ENCODE data around the gene SCNM1. TPM values are rescaled to one million over a fixed set of nuclear protein-coding genes. Genes with fewer than 3 reads are reported as not detected.
A peak's percentile ranks its signal among the peaks of the same experiment; 100 is the strongest.

Gene SCNM1
- total and polyA plus RNA-seq, 4 donors: 30.0 to 73.8 (median 41.0) TPM

DNA sequence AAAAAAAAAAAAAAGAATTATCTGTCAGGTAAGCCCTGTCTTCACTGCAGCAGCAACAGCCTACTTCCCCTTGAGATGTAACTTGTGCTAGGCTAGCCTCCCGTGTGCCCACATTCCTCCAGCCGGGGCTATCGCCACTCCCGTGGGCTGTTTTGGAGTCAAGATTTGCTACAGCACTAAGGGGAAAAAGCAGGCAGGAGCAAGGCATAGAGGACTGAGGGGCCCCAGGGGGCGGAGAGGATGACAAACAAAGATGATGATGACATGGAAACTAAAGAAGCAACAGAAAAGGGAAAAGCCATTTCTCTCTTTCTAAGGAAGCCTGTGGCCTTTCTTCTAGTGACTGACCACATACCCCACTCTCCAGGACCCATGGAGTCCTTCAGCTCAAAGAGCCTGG, 7.6 kb upstream of the SCNM1 start:
- no peak overlapping the region for H3K4me3 ChIP-seq
- peaks cover 10 to 32% (median 24%) of the 10 kb centered on the region in 4 donors for H3K36me3 ChIP-seq (ENCODE audit: control insufficient read depth in 4 of 4, insufficient read depth in 4 of 4, low read length in 4 of 4)
- TF ChIP-seq, protein P1, sequence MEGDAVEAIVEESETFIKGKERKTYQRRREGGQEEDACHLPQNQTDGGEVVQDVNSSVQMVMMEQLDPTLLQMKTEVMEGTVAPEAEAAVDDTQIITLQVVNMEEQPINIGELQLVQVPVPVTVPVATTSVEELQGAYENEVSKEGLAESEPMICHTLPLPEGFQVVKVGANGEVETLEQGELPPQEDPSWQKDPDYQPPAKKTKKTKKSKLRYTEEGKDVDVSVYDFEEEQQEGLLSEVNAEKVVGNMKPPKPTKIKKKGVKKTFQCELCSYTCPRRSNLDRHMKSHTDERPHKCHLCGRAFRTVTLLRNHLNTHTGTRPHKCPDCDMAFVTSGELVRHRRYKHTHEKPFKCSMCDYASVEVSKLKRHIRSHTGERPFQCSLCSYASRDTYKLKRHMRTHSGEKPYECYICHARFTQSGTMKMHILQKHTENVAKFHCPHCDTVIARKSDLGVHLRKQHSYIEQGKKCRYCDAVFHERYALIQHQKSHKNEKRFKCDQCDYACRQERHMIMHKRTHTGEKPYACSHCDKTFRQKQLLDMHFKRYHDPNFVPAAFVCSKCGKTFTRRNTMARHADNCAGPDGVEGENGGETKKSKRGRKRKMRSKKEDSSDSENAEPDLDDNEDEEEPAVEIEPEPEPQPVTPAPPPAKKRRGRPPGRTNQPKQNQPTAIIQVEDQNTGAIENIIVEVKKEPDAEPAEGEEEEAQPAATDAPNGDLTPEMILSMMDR (IDR thresholded peaks at IDR 0.05; ENCODE audit: control extremely low read depth, extremely low read depth): no peak
- DNase-seq: no peak
- H3K9ac ChIP-seq (ENCODE audit: insufficient read depth in 1 of 2, low read length in 2 of 2): no peak overlapping the region
- H3K27me3 ChIP-seq (ENCODE audit: control insufficient read depth in 3 of 3, insufficient read depth in 3 of 3, low read length in 2 of 3): no peaks in the 10 kb centered on the region
- WGBS, 2 donors: 18 to 67% methylated on average over 5 of the region's 5 CpGs
- H3K9me3 ChIP-seq (ENCODE audit: control insufficient read depth in 4 of 4, insufficient read depth in 3 of 4, low read length in 3 of 4): no peaks in the 10 kb centered on the region
- H3K4me1 ChIP-seq (ENCODE audit: control insufficient read depth in 5 of 5, insufficient read depth in 5 of 5, low read length in 5 of 5): peaks cover 0 to 2% (median 0%) of the 10 kb centered on the region in 5 donors
- peak overlapping the region in 1 of 2 donors; percentile 17 for H3K27ac ChIP-seq (ENCODE audit: low read depth in 1 of 2, low read length in 1 of 2)
- ATAC-seq (ENCODE audit: insufficient read depth, low FRiP score): no peak

DNA sequence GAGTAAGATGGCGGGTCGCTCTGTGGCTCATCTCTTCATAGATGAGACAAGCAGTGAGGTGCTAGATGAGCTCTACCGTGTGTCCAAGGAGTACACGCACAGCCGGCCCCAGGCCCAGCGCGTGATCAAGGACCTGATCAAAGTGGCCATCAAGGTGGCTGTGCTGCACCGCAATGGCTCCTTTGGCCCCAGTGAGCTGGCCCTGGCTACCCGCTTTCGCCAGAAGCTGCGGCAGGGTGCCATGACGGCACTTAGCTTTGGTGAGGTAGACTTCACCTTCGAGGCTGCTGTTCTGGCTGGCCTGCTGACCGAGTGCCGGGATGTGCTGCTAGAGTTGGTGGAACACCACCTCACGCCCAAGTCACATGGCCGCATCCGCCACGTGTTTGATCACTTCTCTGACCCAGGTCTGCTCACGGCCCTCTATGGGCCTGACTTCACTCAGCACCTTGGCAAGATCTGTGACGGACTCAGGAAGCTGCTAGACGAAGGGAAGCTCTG, 7.1 kb upstream of the SCNM1 start:
- H3K4me3 ChIP-seq: no peak overlapping the region
- no peak overlapping the region for H3K9ac ChIP-seq (ENCODE audit: insufficient read depth in 1 of 2, low read length in 2 of 2)
- TF ChIP-seq, protein P1 (IDR thresholded peaks at IDR 0.05; ENCODE audit: control extremely low read depth, extremely low read depth): no peak
- H3K27me3 ChIP-seq (ENCODE audit: control insufficient read depth in 3 of 3, insufficient read depth in 3 of 3, low read length in 2 of 3): no peaks in the 10 kb centered on the region
- 85 to 86% methylated on average over 22 of the region's 22 CpGs for WGBS, 2 donors
- peaks cover 0 to 2% (median 0%) of the 10 kb centered on the region in 5 donors for H3K4me1 ChIP-seq (ENCODE audit: control insufficient read depth in 5 of 5, insufficient read depth in 5 of 5, low read length in 5 of 5)
- ATAC-seq (ENCODE audit: insufficient read depth, low FRiP score) (no peak), DNase-seq (no peak)
- peaks cover 10 to 32% (median 24%) of the 10 kb centered on the region in 4 donors for H3K36me3 ChIP-seq (ENCODE audit: control insufficient read depth in 4 of 4, insufficient read depth in 4 of 4, low read length in 4 of 4)
- H3K9me3 ChIP-seq (ENCODE audit: control insufficient read depth in 4 of 4, insufficient read depth in 3 of 4, low read length in 3 of 4): no peaks in the 10 kb centered on the region
- H3K27ac ChIP-seq (ENCODE audit: low read depth in 1 of 2, low read length in 1 of 2): peak overlapping the region in 1 of 2 donors; percentile 17

DNA sequence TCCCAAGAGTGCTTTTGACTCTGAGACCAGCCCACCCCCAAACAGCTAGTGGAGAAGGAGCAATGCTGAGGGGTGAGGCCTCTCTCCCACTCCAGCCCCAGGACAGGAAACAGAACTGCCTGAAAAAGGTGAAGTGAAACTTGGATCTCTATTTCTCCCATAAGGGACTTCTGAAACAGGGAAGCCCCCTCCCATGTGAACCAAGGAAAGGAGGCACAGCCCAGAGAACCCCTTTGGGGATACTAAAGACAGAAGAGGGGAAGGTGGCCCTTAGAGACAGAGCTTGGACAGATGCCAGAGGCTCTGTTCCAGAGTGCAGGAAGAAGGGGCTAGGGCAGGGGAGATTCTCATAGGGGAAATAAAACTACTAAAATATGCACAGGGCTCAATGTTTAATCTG, 6.6 kb upstream of the SCNM1 start:
- TF ChIP-seq, protein P1 (IDR thresholded peaks at IDR 0.05; ENCODE audit: control extremely low read depth, extremely low read depth): no peak
- no peak overlapping the region for H3K4me3 ChIP-seq
- DNase-seq (no peak), ATAC-seq (ENCODE audit: insufficient read depth, low FRiP score) (no peak)
- H3K27ac ChIP-seq (ENCODE audit: low read depth in 1 of 2, low read length in 1 of 2): no peak overlapping the region
- H3K4me1 ChIP-seq (ENCODE audit: control insufficient read depth in 5 of 5, insufficient read depth in 5 of 5, low read length in 5 of 5): peaks cover 0 to 5% (median 2%) of the 10 kb centered on the region in 5 donors
- no peak overlapping the region for H3K9ac ChIP-seq (ENCODE audit: insufficient read depth in 1 of 2, low read length in 2 of 2)
- peaks cover 10 to 34% (median 24%) of the 10 kb centered on the region in 4 donors for H3K36me3 ChIP-seq (ENCODE audit: control insufficient read depth in 4 of 4, insufficient read depth in 4 of 4, low read length in 4 of 4)
- H3K27me3 ChIP-seq (ENCODE audit: control insufficient read depth in 3 of 3, insufficient read depth in 3 of 3, low read length in 2 of 3): no peaks in the 10 kb centered on the region
- H3K9me3 ChIP-seq (ENCODE audit: control insufficient read depth in 4 of 4, insufficient read depth in 3 of 4, low read length in 3 of 4): no peaks in the 10 kb centered on the region
